Bone marrow (tissue), 2 donors: ENCODE measurements around the gene POU6F2.

Experiments used
- DNase-seq, 2 donors: peaks; one replicate each; lab custom pipeline; 2025; lab: John Stamatoyannopoulos, UW

Gene POU6F2

GRCh38 chr7:39402034-39402433, 424.3 kb downstream of the POU6F2 start:
- DNase-seq, result no peak

DNA sequence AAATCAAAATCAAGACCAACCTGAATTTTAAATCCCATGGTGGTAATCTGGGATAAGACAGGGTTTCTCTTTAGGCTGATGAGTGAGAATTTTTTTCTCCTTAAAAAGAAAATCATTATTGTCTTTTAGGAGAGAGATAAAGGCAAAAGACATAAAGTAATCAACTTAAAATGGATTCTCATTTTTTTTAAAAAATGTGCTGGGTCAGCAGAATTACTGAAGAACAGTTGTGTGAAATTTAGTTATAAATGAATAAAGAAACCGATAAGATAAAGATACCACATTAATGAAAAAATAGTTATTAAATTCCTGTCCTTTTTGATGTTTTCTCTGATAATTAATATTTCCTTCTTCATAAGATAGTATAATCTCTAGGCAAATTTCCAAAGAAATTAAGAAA, 427.2 kb downstream of the POU6F2 start:
- no peak for DNase-seq

- DNase-seq, result no peak
Observed at GRCh38 chr7:39405581-39405980, 427.9 kb downstream of the POU6F2 start.

GRCh38 chr7:39406467-39406866, 428.8 kb downstream of the POU6F2 start:
- no peak for DNase-seq

- no peak for DNase-seq
Observed at GRCh38 chr7:39407137-39407536, 429.4 kb downstream of the POU6F2 start.

DNA sequence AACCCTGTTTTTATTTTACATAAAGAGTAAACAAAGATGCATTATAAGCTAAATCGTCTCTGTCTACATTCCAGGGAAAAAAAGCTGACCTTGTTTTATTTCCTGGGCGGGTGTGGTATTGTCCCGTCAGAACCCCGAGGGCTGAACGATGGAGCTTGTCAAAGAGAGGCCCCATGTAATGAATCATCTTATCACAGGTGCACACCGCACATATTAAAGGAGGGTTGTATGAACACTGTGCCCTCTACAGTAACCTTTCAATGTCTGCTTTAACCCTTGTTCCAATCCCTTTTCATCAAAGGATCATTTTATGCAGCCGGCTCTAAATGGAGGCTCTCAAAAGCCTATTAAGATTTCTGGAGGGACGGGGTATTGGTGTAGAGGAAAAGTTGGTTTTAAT, 430.0 kb downstream of the POU6F2 start:
- DNase-seq, result no peak

- DNase-seq, result no peak
Observed at GRCh38 chr7:39408906-39409305, 431.2 kb downstream of the POU6F2 start.

GRCh38 chr7:39410582-39410981, 432.9 kb downstream of the POU6F2 start:
- no peak for DNase-seq

DNA sequence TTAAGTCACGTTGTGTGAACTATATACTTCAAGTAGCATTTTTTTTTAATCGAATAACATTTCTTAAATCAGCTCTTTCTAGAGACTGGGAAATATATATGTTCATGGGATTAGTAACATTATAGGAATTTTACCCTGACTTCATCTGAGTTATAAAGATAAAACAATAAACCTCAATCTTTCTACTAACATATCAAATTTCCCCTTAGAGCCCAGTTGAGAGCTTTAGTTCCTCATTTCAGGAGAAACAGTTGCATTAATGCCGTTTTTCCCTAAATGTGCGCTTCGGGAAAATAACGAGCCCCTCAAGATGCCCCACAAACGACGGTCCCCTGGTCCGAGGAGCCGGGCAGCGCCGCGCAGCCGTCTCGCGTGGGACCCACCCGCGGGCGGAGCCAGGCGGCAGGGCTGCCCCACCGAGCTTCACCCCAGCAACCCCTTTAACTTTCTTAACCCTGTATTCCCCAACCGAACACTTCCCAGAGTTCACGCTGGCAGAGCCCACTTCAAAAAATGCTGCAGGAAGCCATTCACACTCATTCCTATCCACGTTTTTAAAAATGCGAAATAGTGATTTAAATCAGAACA, 436.0 kb downstream of the POU6F2 start:
- no peak for DNase-seq

DNA sequence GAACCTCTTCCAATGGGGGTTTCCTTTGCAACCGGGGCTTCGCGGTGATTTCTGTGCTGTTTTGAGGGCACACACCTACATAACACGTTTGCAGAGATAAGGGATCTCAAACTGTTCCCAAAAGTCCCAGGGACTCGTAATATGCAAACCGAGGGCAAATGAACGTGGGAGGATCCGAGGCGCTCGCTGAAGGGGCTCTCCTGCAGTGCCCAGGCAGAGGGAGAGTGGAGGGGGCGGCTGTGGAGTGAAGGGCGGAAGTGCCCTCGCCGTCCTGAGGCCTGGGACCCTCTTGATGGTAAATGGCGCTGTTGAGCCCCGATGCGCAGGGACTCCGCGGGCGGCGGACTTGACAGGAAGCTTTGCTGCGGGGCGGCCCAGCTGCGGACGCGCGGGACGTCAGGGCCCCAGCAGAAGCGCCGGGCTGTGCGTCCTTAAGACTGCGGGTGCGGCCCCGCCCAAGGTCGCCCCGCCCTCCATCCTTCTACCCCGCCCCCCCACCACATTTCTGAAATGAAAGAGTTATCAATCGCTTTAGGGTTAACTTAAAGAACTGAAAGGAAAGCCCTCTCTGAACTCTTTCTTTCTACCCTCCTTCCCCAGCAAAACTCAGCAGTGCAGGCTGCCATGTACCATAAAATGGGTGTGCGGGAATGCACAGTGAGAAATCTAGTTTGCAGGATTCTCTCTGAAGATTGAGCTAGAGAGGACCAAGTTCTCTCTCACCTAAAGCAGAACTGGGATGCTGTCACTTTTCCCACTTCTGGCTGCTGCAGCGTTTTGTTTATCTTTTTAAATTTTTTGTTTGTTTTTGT, 436.7 kb downstream of the POU6F2 start:
- no peak for DNase-seq

GRCh38 chr7:39415091-39415787, 437.5 kb downstream of the POU6F2 start:
- DNase-seq, result no peak

DNA sequence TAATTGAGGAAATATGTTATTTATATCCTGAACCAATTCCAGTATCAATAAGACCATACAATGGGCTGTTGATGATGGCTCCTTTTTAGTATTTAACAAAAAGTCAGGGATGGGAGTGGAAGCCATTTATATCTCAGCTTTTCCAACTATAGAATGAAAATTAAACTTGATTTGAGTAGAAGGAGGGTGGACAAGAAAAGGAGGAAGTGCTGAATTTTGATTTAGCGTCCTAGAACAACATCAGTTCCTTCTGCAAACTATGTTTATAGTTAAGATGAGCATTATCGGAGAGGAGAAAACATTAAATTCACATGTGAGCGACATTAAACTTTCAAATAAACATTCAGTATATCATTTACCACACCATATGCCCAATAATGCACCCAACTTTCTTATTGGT, 439.2 kb downstream of the POU6F2 start:
- DNase-seq, result no peak

- DNase-seq, result no peak
Observed at GRCh38 chr7:39417642-39418041, 439.9 kb downstream of the POU6F2 start.

DNA sequence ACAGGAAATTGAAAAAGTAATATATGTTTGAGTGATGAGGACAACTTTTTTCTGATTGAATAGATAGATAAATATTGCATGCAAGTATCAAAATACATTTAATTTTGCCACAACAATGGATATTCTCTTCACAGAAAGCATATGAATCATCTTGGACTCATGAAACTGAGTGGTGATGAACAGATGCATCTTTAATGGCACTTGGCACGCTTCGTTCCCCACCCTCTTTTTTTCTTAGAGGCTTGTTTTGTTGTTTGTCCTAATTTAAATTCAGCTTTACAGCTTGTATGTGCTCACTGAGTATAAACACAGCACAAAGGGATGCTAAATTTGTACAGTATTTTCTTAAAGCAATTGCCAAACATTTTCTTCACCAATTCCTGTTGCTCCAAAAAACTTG, 443.5 kb downstream of the POU6F2 start:
- no peak for DNase-seq

DNA sequence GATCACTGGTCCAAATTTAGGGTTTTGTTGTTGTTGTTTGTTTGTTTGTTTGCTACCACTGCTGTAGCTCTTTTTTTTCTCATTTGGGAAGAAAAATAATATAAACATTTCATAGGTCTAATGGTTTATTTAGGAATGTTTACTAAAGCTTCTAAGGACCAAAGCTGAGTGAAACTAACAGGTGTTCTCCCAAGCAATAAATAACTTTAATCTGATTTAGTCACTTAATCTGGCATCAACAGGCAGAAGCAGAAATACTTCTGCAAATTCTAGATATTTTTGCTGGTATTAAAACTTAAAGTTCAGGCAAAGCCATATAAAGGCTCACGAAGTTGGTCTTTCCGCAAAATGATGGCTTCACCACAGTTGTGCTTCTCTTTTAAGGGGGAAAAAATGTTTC, 444.0 kb downstream of the POU6F2 start:
- DNase-seq, result no peak

- no peak for DNase-seq
Observed at GRCh38 chr7:39428221-39428620, 450.5 kb downstream of the POU6F2 start.

DNA sequence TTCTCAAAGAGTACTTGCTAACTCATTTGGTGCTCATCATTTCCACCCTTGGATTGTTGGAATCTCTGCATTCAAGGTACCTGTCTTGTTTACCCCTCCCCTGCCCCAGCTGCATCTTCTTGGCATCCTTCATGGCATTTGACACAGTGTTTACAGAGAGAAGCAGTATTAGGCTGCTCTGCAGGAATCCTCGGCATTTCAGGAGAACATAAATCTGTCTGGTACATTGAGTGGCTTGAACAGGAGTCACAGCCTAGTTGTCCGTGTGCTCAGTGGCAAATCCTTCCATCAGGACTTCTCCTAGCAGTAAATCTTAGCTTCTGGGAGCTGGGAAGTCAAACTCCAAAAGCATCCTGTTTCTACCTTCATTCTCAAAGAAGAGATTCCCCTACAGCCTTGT, 451.7 kb downstream of the POU6F2 start:
- no peak for DNase-seq

DNA sequence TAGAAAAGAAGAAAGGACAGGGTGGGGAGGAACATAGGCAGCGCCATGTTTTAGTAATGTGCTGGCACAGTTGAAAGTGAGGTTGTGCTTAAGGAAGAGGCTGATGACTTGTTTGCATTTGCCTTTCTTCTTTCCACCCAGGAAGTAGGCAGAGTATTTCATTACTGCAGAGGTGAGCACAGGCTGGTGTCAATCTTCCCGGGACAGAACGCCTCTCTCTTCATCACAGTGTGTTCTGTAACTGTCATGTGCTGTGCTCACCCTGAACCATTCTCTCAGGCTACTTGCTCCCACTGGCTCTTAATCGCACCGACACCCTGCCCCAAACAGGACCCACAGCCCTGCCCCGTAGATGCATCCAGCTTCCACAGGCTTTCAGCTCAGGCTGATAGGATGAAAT, 452.7 kb downstream of the POU6F2 start:
- no peak for DNase-seq

- no peak for DNase-seq
Observed at GRCh38 chr7:39430909-39431641, 453.4 kb downstream of the POU6F2 start.

DNA sequence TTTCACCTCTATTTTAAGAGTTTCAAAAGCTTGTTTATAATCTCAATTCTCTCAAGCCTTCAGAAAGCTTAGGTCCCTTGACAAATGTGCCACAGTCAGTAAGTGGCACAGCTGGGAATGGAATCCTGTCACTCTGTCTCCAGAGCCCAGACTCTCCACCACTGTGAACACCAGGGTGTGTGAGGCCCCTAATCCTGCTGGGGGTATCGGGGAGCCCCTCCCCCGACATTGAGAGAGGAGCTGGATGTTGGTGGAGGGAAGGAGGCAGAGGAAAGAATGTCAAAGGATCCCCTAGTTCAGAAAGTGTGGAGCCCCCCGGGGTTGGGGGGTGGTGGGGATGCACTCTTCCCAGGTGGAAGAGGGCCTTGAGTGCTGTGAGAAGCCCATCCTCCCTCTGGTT, 454.7 kb downstream of the POU6F2 start:
- DNase-seq, result no peak

DNA sequence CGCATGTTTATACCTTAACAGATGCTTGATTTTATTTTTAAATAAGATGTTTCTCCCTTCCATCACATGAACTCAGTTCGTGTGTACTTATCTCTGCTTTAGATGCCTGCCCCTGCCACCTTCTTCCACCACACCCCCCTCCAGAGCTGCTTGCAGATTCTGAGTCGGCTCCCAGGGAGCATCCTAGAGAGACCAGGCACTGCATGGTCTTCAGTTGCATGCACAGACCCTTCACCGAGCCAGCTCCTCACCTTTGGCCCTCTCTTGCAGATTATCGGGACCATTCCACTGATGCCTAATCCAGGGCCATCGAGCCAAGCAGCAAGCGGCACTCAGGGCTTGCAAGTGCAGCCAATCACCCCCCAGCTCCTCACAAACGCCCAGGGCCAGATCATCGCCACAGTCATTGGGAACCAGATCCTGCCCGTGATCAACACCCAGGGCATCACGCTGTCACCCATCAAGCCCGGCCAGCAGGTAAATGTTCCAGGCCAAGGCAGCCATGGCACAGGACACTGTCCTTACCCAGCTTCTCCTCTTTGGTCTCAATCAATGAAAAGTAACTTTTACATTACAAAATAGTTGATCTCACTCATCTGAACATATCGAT, 455.2 kb downstream of the POU6F2 start:
- no peak for DNase-seq

DNA sequence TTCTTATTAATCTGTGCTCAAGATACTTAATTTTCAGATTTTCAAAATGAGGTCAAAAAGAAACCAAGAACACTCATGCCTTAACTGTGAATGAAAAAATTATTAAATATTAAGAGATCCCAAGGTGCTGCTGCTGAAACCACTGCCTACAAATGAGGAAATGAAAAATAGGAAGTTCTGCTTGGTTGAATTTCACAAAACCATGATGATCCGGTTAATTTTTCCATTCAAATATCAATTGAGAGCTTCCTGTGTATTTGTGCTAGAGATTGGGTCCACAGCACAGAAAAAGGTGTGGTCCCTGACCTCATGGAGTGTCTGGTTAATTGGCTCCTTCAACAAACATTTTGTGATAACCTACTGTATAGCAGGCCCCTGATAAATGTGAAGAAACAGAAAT, 455.8 kb downstream of the POU6F2 start:
- DNase-seq, result no peak
